ENCODE results near the gene VIL1. TPM values are rescaled to one million over a fixed set of nuclear protein-coding genes. Genes with fewer than 3 reads are reported as not detected.

VIL1 gene
- total RNA-seq, 1 experiment from 2014 or later: not detected

GRCh38 chr2:218395826-218396687 lies 22.9 kb upstream of the VIL1 start:
- Histone ChIP-seq H3K27me3 (ENCODE audit: insufficient read depth, low read depth) (no peaks in the 10 kb centered on the region), H3K36me3 (ENCODE audit: low read depth) (no peaks in the 10 kb centered on the region), H3K9me3 (ENCODE audit: insufficient read depth, low read depth) (no peaks in the 10 kb centered on the region), H4K20me1 (ENCODE audit: insufficient read depth) (peaks cover 1% of the 10 kb centered on the region; the same call in 1 of the 2 replicates), H3K27ac (peak overlapping the region; percentile 79), H3K4me3 (peak overlapping the region; percentile 89), H3K79me2 (ENCODE audit: low read depth) (peaks cover 30% of the 10 kb centered on the region), H3K4me1 (replicated peaks; ENCODE audit: insufficient read depth) (peaks cover 20% of the 10 kb centered on the region), H3K4me2 (peak overlapping the region; percentile 94), H3K9me2 (ENCODE audit: insufficient read depth) (no peaks in the 10 kb centered on the region), H3F3A (ENCODE audit: insufficient read depth, low read depth) (peaks cover 24% of the 10 kb centered on the region; the same call in 1 of the 2 replicates), H2AFZ (peak overlapping the region; percentile 90)
- DNase-seq: peak; percentile 83 to 95
- BruUV-seq (replicated peaks): no TSS peak
- POLR2A ChIA-PET (ENCODE audit: unreplicated experiment): interaction anchor here (0.5 to 0.8 kb wide), 4 partner anchors 38 to 112 kb away, joined by 3 to 5 read pairs (median 4); no protein-coding TSS in a partner anchor
- CTCF ChIA-PET: interaction anchor here (0.6 to 1.2 kb wide), 16 partner anchors 8 to 878 kb away, joined by 3 to 9 read pairs (median 3); partner anchors contain the start of gene TMBIM1
- TF ChIP-seq EZH2 (IDR thresholded peaks at IDR 0.05; ENCODE audit: low read depth) (no peak), CTCF (conservative IDR thresholded peaks at IDR 0.05) (peak; percentile 86)
- intact Hi-C loops (cut with micrococcal nuclease; ENCODE audit: unreplicated experiment): loop anchor here (1.0 to 5.0 kb wide), 9 partner anchors 39 to 609 kb away; partner anchors contain the start of genes CATIP, CXCR1 and TMBIM1

GRCh38 chr2:218396688-218397462 lies 22.0 kb upstream of the VIL1 start:
- intact Hi-C loops (cut with micrococcal nuclease; ENCODE audit: unreplicated experiment): loop anchor here (1.0 to 5.0 kb wide), 9 partner anchors 40 to 610 kb away; partner anchors contain the start of genes CATIP, CXCR1 and TMBIM1
- no TSS peak for BruUV-seq (replicated peaks)

More at GRCh38 chr2:218396688-218397462, 22.0 kb upstream of the VIL1 start:
- Histone ChIP-seq H3K4me1 (replicated peaks; ENCODE audit: insufficient read depth) (peaks cover 22% of the 10 kb centered on the region), H3K36me3 (ENCODE audit: low read depth) (no peaks in the 10 kb centered on the region), H3K27ac (peak overlapping the region; percentile 79), H3K27me3 (ENCODE audit: insufficient read depth, low read depth) (no peaks in the 10 kb centered on the region), H3K79me2 (ENCODE audit: low read depth) (peaks cover 38% of the 10 kb centered on the region), H3K9me2 (ENCODE audit: insufficient read depth) (no peaks in the 10 kb centered on the region), H2AFZ (peak overlapping the region; percentile 90), H3F3A (ENCODE audit: insufficient read depth, low read depth) (peaks cover 24% of the 10 kb centered on the region; the same call in 1 of the 2 replicates), H4K20me1 (ENCODE audit: insufficient read depth) (peaks cover 6% of the 10 kb centered on the region; the same call in 1 of the 2 replicates), H3K4me2 (peak overlapping the region; percentile 94), H3K9me3 (ENCODE audit: insufficient read depth, low read depth) (no peaks in the 10 kb centered on the region), H3K4me3 (peak overlapping the region; percentile 89)
- TF ChIP-seq CTCF (conservative IDR thresholded peaks at IDR 0.05): no peak
- no peak for TF ChIP-seq EZH2 (IDR thresholded peaks at IDR 0.05; ENCODE audit: low read depth)
- POLR2A ChIA-PET (ENCODE audit: unreplicated experiment): interaction anchor here (0.5 to 0.8 kb wide), 5 partner anchors 39 to 127 kb away, joined by 3 to 5 read pairs (median 4); partner anchors contain the start of genes AAMP and PNKD
- CTCF ChIA-PET: interaction anchor here (0.6 to 1.2 kb wide), 14 partner anchors 7 to 877 kb away, joined by 3 to 9 read pairs (median 3); partner anchors contain the start of gene TMBIM1
- DNase-seq: peak; percentile 54 to 55
